NCI-H524 (cell line): ENCODE data around the gene LCN15.
A peak's percentile ranks its signal among the peaks of the same experiment; 100 is the strongest.
"Not testable (repeated sequence)": the region's sequence is repeated elsewhere in the genome, so short reads cannot be mapped to it uniquely, and the experiment has no call there.

Experiments used
- DNase-seq, 2 experiments: peaks; one replicate each; lab custom pipeline; 2025; lab: John Stamatoyannopoulos, UW

LCN15 gene

DNA sequence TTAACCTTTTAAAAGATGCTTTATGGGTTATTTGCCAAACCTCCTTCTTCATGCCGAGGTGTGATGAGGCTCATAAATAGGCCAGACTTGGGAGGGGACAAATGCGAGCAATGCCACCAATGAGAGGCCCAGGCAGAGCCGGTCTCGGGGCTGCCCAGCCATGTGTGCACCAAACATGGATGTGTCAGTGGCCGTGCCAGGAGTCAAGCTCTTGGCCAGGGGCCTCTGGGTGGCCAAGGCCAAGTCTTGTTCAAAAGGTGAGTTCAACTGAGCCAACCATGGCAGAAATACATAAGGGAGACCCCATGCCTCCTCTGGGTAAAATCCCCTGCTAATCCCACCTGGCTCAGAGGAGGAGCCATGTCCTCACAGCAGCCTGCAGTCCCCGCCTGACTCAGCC is 10.9 kb upstream of the LCN15 start:
- no peak for DNase-seq

DNA sequence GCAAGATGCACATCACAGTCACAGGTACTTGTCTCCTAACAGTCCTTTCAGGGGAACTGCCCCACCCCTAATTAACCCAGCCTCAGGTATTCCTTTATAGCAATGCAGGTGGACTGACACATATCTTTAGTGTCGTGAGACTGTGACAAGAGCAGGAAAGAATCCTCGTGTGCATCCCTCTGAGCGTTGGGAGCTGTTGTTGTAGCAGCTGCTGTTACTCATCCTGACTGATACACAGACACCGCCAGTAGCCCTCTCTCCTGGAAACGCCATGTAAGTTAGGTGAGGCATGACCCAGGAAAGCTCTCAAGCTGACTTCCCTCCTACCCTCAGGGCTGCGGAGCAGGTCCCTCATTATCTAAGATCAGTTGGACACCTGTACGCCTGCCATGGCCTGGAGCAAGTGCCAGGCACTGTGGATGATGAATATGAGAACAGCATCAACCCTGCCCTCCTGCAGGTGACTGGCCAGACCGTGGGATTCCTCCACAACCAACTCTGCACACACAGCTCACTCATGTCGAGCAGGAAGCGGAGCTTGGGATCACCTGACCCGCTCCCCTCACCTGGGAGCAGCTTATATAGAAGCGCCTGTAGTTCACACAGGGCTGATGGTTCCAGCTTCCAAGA is 10.2 kb upstream of the LCN15 start:
- DNase-seq: no peak

DNA sequence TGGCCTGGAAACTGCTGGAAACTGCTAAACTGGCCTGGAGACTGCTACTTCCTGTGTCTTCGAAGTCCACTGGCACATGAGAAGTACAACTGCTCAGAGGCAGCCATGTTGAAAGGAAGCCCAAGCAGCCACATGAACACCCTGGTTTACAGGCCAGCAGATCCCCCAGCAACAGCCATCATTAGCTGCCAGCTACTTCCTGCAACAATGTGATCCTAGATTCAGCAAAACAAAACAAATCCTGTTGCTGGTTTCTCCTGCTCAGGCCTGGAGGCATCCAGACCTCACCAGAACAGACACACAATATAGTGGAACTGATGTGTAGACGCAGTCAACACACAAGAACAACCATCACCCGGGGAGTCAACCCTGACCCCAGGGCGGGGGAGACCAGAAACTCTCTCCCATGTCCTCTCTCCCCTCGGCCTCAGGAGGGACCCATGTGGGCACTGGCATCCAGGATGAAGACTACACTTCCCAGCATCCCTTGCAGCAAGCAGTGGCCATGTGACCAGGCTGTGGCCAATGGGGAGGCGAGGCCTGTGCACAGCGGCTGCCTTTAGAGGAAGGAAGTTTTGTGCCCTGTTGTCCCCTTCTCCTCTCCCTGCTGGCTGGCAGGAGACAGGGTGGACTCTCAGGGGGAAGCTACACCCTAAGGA is 9.2 kb upstream of the LCN15 start:
- peak in 1 of 2 experiments; percentile 49 for DNase-seq

DNA sequence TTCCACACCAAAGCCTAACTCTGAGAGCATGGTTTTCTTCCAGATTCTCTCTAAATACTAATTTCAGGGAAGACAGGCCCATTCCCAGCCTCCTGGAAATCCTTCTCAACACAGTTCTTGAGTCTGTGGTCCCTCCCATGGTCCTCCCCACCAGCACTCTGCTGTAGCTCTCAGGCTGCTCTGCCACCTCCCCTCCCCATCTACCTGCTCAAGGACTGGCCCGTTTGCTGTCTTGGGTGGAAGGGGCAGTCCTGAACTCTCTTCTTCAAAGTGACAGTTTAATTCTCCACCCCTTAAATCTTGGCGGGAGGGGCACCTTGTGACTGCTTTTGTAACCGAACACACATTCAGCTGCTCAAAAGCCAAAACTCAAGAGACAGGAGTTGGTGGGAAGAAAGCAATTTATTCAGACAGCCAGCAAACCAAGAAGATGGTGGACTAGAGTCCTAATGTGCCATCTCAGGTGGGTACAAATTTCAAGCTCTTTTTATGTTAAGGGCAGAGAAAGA is 7.6 kb upstream of the LCN15 start:
- DNase-seq: no peak

DNA sequence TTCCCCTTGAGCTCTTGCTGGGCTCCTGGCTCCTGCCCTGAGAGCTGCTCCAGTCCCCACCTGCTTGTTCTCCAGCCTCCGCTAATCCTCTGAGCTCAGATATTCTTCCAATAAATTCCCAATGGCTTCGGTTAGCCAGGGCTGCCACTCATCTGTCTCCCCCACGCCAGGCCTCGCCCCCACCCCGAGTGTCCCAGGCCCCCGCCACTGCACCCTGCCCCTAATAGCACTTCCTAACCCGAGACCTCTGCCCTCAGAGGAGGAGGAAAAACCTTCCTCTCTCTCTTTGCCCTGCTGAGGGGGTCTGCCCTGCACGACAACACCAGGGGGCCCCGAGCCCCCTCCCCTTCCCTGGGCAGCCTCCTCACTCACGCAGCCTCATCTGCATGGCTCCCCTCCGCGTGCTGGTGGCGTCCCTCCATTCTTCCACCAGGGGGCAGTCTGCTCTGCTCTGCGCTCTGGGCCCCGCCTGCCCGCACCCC is 5.4 kb upstream of the LCN15 start:
- peak in 1 of 2 experiments; percentile 43 for DNase-seq

DNA sequence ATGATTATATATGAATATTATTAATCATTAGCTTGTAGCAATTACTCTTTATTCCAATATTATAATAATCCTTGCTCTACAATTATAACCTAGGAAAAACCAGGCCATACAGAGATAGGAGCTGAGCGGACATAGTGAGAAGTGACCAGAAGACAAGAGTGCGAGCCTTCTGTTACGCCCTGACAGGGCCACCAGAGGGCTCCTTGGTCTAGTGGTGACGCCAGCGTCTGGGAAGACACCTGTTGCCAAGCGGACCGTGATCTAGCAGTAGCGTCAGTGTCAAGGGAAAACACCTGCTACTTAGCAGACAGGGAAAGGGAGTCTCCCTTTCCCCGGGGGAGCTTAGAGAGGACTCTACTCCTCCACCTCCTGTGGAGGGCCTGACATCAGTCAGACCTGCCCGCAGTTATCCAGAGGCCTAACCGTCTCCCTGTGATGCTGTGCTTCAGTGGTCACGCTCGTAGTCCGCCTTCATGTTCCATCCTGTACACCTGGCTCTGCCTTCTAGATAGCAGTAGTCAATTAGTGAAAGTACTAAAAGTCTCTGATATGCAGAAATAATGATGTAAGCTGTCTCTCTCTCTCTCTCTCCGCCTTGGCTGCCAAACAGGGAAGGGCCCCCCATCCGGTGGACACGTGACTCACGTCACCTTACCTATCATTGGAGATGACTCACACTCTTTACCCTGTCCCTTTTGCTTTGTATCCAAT is 2.2 kb upstream of the LCN15 start:
- DNase-seq: peak; percentile 56 to 77

DNA sequence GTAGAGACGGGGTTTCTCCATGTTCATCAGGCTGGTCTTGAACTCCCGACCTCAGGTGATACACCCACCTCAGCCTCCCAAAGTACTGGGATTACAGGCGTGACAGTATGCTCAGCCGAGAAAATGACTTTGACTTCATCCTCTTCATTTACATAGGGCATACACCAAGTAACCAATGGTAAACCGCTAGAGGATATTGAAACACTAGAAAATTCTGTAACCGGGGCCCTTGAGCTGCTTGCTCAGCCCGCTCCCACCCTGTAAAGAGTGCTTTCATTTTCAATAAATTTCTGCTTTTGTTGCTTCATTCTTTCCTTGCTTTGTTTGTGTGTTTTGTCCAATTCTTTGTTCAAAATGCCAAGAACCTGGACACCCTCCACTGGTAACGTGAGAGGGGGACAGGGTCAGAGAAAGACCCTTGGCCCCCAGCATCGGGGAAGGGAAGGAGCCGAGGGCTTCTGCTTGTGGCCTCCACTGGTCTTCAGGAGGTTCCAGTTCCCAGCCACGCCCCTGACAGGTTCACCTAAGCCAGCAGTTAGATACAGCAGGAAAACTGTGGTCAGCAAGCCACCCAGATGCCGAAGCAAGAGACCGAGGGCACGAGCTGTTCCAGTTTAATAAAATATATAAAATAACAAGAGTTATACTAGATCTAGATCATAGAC is 1.6 kb upstream of the LCN15 start:
- DNase-seq: not testable (repeated sequence)

DNA sequence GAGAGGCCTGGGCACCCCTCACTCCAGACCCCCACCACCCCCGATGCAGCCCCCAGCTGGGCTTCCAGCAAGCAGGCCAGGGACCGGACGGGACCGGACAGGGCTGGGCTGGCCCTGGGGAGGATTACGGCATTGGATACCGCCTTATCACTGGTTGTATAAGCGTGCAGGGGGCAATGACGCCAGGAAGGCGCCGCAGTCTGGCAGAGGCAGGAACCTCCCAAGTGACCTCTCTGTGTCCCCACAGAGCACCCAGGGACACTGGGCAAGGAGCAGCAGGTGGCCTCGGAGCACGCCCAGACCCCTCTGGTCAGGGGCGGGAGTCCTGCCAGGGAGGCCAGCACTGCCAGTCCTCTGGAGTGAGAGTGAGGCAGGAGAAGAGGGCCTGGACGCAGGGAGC is 723 bp upstream of the LCN15 start:
- DNase-seq: no peak

DNA sequence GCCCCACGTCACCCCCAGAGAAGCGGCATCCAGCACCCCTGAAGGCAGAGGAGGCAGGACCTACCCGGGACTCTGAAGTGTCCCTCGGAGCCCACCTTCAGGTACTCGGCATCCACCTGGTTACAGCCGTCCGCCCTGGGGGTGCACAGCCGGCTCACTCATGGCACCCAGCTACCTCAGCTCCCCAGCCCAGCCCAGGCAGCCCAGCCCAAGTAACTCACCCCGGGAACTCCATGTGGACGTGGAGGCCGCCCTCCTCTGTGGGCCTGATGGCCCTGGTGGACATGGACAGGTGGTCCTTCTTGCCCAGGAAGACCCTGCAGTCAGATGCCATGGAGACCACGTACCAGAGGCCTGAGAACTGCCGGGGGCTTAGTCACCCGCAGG is 676 bp downstream of the LCN15 start:
- no peak for DNase-seq

DNA sequence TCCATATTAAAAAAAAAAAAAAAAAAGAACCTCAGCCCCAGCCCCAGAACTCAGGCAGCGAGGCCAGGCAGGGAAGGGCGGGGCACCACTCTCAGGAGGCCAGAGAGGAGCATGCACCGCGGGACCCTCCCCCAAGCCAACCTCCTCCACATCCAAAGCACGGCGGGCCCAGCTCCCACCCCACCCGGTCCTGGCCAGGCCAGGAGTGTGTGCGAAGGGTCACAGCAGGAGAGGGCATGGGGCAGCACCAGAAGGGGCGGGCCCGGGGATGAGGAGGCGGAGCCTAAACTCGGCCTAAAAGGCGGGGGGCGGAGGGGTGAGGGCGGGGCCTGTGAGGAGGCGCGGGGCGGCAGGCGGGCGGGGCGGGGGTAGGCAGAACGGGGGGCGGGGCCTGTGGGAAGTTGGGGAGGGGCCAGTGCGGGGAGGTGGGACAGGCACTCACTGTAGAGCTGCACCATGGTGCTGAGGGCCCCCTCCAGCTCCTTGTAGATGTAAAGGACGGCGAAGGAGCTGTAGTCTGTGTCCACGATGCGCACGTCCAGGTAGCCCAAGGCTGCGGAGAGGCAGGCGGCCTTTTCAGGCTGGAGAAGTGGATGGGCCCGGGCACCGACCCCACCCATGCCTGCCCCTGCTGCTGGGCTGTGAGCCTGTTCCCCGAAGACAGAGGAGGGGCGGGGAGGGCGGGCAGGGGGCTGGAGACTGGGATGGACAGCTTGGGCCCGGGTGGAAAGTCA is 1.2 kb downstream of the LCN15 start:
- no peak for DNase-seq

DNA sequence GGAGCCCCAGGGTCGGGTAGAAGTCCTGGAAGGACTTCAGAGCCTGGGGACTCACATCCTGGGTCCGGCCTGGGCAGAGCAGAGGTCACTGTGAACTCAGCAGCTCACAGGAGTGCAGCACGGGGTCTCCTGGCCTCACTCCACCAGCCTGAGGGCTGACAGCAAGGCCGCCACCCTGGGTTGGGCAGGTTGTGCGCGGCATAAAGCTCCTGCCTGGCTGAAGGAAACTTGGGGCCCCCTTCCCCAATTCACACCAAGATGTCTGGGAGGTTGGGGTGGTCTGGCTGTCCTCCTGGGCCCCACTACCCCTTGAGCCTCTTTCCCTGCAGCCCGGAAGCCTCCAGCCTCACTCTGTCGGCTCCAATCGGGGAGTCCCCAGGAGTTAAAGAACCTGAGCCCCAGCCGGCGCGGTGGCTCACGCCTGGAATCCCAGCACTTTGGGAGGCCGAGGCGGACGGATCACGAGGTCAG is 2.1 kb downstream of the LCN15 start:
- DNase-seq: no peak

DNA sequence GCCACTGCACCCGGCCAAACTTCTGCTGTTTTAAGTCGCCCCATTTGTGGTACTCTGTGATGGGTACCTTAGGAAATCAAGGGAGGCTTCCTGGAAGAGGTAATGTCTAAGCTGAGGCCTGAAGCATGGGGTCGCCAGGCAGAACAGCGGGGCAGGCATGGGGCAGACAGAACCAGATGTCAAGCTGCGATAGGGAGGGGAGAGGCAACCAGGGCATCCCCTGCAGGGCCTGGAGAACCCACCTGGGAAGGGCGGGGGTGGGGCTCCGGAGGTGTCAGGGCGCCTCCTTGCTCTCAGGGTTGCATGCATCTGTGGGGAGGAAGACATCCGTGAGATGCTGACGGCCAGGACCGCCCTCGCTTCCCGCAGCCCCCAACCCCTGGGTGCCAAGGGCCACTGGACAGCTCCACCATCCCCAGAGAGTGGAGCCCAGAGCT is 2.8 kb downstream of the LCN15 start:
- no peak for DNase-seq

DNA sequence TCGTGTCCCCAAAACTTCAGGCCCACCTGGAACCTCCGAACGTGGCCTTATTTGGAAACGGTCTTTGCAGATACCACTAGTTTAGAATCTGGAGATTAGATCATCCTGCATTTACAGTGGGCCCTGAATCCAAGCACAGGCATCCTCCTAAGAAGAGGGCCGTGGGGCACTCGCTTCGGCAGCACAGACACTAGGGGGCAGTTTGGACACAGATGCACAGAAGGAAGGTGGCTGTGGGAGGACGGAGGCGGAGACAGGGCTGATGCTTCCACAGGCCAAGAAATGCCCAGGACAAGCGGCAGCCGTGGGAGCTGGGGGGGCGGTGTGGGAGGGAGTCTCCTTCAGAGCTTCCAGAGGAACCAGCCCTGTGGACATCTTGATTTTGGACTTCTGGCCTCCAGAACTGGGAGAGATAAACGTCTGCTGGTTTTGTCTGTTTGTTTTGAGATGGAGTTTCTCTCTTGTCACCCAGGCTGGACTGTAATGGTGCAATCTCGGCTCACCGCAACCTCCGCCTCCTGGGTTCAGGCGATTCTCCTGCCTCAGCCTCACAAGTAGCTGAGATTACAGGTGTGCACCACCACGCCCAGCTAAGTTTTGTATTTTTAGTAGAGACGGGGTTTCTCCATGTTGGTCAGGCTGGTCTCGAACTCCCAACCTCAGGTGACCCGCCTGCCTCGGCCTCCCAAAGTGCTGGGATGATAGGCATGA is 3.3 kb downstream of the LCN15 start:
- peak; percentile 59 to 72 for DNase-seq

DNA sequence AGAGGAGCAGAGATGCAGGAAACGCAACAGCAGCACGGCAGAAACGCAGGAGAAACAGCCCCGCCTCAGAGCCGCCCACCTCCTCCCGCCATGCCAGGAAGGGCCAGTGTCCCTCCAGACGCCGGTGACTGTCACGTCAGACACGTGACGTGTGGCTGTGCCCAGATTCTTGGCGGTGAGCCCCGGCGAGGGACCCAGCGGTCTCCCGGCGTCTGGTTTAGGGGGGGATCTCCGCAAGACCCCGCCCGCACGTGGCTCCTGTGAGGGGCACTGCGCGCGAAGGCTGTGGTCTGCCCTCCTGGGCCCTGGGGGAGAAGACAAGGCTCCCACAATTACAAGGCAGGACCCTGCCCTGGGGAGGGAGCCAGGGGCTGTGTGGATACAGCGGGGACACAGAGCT is 3.9 kb downstream of the LCN15 start:
- DNase-seq: no peak

DNA sequence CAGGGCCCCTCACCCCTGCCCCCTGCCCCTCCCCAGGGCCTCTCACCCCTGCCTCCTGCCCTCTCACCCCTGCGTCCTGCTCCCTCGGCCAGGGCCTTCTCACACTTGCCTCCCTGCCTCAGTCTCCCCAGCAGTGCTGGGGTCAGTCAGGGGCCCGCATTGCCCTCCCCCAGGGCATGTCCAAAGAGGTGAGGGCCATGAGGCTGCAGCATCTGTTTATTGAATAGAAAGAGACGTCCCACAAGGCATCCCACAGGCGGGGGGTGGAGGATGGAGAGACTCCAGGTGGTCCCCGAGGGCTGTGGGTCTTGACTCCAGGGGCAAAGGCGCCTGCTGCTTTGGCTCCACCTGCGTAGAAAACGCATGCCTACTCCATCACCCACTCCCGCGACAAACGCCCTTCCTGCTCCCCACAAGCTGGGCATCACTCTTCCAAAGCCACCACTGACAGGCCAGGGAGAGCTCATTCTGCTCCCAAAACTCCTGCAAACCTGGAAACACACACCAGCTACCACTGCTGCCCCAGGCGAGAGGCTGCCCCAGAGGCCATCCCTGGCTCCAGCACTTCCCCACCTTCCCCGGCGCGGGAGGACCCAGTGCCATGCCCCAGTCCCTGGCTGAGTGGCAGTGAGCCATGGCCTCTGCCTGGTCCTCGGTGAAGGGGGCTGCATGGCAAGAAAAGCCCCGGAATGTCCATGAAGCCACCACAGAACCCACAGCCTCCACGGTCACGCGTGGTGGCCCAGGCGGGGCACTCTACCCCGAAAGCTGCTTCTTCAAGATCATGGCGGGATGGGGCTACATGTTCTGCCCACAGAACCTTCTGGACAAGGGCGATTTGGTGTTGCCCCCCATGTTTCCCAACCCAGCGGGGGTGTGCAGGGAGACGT is 4.6 kb downstream of the LCN15 start:
- DNase-seq: no peak

DNA sequence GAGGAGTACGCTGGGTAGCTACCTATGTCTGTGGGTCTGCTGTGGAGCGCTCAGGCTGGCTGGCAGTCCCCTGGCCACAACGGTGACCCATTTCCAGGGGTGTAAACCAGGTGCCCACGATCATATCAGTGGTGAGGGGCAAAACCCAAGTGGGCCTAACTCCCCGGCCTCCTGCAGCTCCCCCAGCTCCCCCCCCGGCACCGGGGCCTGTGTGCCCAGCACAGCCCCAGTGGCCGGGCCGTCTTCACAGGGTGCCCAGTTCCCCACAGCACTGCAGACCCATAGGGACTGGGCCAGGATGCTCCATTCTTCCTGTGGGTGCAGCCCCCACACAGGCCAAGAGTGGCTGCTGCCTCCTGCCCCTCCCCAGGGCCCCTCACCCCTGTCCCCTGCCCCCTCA is 5.3 kb downstream of the LCN15 start:
- DNase-seq: no peak

DNA sequence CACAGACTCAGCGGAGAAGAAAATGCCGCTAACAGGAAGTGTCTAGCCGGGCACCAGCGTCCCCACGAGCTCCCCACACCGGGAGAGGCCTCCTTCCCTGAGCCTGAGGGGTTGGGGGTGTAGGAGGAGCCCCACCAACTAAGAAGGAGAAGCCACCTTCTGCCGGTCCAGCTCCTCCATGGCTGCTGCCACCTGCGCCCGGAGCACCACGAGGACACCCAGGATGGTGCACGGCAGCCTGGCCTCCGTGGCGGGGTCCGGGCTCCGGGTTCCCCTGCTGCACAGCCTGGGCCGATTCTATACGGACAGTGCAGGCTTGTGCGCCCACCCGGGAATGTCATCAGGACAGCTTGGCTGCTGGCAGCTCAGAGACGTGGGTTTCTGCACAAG is 6.6 kb downstream of the LCN15 start:
- DNase-seq: no peak

DNA sequence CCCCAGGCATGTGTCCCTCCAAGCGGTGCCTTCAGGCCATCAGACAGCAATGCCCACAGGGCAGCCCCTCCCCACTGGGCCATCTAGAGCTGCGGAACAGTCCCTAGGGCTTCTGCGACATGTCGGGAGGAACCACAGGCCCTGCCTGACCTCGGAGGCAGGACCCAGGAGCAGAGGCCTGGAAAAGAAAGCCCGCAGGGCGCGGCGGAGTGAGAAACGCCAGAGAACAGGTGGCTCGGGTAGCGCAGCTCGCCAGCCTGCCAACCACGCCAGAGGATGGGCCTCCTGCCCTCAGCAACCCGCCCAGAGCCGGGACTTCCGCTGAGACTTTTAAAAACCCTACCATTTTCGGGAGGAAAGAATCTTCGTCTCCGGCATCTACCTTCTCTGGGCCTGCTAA is 7.0 kb downstream of the LCN15 start:
- DNase-seq: no peak

DNA sequence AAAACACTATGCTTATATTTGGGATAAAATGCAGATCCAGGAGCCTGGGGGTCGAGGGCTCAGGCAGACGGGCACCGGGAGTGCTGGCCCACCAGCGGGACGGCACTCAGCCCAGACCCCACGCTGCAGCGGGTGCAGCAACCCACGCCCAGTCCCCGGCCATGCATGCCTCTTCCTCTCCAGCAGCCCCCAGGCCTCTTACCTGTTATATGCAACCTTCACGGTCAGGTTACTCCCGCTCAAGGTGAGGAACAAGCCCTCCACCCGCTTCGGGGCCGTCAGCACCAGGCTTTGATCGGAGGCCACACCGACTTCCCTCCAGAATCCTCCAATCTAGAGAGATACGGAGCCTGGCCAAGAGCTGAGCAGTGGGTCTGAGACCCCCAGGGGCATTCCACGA is 7.5 kb downstream of the LCN15 start:
- no peak for DNase-seq

DNA sequence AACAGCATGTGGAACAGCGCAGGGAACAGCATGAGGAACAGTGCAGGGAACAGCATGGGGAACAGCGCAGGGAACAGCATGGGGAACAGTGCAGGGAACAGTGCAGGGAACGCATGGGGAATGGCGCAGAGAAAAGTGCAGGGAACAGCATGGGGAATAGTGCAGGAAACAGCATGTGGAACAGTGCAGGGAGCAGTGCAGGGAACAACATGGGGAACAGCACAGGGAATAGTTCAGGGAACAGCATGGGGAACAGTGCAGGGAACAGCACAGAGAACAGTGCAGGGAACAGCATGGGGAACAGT is 8.2 kb downstream of the LCN15 start:
- DNase-seq: no peak
